Activated naive CD8-positive, alpha-beta T cell treated with anti-CD3 and anti-CD28 coated beads for 36 hours (primary cell): ENCODE results near the gene ASPG. TPM values are rescaled to one million over a fixed set of nuclear protein-coding genes. Genes with fewer than 3 reads are reported as not detected.

ENCODE experiments used
- DNase-seq: peaks from one replicate; pipeline ENCODE4 v3.0.0; 2021
- H3K27ac Mint-ChIP-seq: one replicate; pipeline ENCODE4 v1.8.0; 2022; ENCODE audit warnings: mild to moderate bottlenecking, moderate library complexity, mixed read lengths
- H3K27me3 Mint-ChIP-seq: one replicate; pipeline ENCODE4 v1.8.0; 2022; ENCODE audit warnings: mild to moderate bottlenecking, mixed read lengths
- H3K36me3 Mint-ChIP-seq: one replicate; pipeline ENCODE4 v1.8.0; 2021; ENCODE audit warnings: mild to moderate bottlenecking, mixed read lengths
- H3K4me1 Mint-ChIP-seq: one replicate; pipeline ENCODE4 v1.8.0; 2021; ENCODE audit warnings: mixed read lengths
- H3K4me3 Mint-ChIP-seq: one replicate; pipeline ENCODE4 v1.8.0; 2022; ENCODE audit warnings: mild to moderate bottlenecking, moderate library complexity, mixed read lengths
- H3K9me3 Mint-ChIP-seq: one replicate; pipeline ENCODE4 v1.8.0; 2022; ENCODE audit warnings: mixed read lengths
- total RNA-seq, 2 experiments: library from RNA; stranded (reverse); gene quantifications; one replicate each; pipeline ENCODE4 v1.2.3, GENCODE V29; 2021

The ASPG gene
- total RNA-seq, 2 experiments from 2014 or later = not detected

- no peak for DNase-seq
- Mint-ChIP-seq H3K9me3 (no peaks in the 10 kb centered on the region), H3K4me3 (no peak overlapping the region), H3K27me3 (peaks cover 25% of the 10 kb centered on the region), H3K27ac (no peak overlapping the region), H3K36me3 (no peaks in the 10 kb centered on the region), H3K4me1 (no peaks in the 10 kb centered on the region)
These were observed 735 bp downstream of the ASPG start for GRCh38 chr14:104086210-104086660.

GRCh38 chr14:104086661-104087461, 1.4 kb downstream of the ASPG start:
- no peak for DNase-seq
- Mint-ChIP-seq H3K4me1 (no peaks in the 10 kb centered on the region), H3K36me3 (no peaks in the 10 kb centered on the region), H3K4me3 (no peak overlapping the region), H3K27ac (no peak overlapping the region), H3K27me3 (peaks cover 25% of the 10 kb centered on the region), H3K9me3 (no peaks in the 10 kb centered on the region)

- H3K27ac Mint-ChIP-seq = no peak overlapping the region
- H3K4me1 Mint-ChIP-seq = no peaks in the 10 kb centered on the region
- no peak overlapping the region for H3K4me3 Mint-ChIP-seq
- peaks cover 25% of the 10 kb centered on the region for H3K27me3 Mint-ChIP-seq
- no peaks in the 10 kb centered on the region for H3K9me3 Mint-ChIP-seq
- no peaks in the 10 kb centered on the region for H3K36me3 Mint-ChIP-seq
- no peak for DNase-seq
These were observed 2.0 kb downstream of the ASPG start for GRCh38 chr14:104087505-104087904.

DNA sequence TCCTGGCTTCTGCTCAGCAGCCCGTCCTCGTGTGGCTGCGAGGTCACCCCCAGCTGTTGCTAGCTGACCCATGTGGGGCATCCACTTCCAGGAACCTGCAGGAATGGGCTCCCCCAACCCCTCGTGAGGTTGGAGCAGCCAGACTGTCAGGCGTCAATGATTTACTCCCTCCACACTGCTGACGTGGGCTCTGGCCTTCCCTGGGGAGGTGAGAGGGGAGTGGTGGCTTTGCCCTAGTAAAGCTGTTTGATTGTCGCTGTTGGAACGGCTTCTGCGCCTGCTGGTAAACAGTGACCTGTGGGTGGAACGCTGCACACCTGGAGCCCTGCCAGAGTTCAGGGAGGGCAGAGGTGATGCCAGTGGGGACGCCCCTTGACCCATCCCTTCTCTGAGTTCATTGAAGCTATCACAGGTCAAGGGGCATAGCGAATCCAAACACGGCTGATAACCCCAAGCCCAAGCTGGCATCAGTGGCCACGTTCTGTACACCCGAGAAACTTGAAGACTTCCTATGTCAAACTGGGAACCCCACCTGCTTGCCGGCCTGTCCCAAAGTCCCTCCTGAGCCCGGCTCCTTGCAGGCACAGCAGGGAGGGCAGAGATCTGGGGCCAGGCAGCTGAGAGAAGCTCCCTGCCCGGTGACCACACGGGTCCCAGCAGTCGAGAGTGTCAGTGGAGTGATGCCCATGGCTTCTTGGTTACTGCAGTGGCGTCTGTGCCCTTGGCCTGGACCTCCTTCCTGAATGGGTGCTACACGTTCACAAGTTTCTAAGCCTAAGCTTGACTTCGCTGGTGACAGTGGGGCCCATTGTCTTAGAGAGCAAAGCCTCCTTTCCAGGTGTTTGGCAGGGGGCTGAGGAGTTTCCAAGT, 2.7 kb downstream of the ASPG start:
- Mint-ChIP-seq H3K4me1 (no peaks in the 10 kb centered on the region), H3K27ac (no peak overlapping the region), H3K27me3 (peaks cover 25% of the 10 kb centered on the region), H3K36me3 (no peaks in the 10 kb centered on the region), H3K4me3 (no peak overlapping the region), H3K9me3 (no peaks in the 10 kb centered on the region)
- no peak for DNase-seq

DNA sequence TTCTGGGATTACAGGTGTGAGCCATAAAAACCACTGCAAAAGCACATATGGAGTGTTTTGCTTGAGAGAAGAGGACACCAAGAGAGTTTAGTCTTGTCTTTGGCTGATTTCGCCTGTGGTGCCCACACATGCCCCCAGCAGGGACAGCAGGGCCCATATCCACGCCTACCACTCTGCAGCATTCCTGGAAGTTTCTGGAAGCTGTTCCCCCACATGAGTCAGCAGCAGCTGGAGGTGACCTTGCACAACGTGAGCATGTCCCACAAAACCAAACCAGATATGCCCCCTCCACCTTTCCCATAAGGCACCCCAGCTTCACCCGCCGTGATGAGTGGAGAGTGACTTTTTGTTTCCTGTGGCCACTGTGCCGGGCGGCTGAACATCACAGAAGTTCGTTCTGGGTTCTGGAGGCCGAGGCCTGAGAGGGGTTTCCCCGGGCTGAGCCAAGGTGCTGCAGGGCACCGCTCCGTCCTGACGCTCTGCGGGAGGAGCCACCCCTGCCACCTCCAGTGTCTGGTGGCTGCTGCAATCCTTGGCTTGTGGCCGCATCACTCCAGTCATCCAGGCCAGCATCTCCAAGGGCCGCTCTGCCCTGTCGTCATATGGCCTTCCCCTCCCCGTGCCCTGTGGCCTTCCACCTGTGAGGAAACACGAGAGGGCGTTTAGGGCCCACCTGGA, 4.7 kb downstream of the ASPG start:
- Mint-ChIP-seq H3K27me3 (peaks cover 12% of the 10 kb centered on the region), H3K4me3 (no peak overlapping the region), H3K27ac (no peak overlapping the region), H3K36me3 (no peaks in the 10 kb centered on the region), H3K9me3 (no peaks in the 10 kb centered on the region), H3K4me1 (peaks cover 2% of the 10 kb centered on the region)
- DNase-seq = no peak

DNA sequence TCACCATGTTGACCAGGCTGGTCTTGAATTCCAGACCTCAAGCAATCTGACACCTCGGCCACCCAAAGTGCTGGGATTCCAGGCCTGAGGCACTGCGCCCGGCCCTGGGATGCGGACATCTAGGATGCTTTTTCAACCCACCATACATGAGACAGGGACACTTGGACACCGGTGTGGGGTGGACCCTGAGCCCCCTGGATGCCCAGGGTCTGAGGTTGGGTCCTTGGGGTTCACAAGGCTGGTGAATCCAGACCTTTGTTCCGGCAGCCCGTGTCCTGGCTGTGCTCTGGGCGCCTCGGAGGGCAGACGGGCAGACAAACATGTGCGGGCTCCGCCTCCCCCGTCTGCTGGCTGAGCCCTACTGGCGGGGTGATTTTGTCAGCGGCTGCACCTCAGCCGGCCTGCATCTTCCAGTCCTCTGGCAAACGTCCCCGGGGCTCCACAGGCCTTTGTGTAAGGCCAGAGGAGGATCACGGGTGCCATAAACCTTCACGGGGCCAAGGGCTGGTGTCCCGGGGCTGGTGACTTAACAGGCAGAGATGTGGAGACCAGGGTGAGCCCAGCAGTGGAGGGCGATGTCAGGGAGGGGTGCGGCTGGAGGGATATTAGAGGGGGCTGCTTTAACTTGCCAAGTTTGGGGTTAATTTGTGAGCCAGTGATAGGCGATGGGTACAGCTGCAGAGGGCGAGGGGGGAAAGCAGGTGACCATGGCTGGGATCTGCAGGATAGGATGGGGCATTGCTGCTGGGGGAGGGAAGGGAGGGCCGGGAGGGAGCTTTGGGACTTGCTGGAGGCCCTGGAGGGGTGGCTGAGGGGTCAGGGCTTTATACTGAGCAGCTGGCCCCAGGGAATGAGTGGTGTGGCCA, 5.8 kb downstream of the ASPG start:
- Mint-ChIP-seq H3K27ac (no peak overlapping the region), H3K36me3 (no peaks in the 10 kb centered on the region), H3K9me3 (no peaks in the 10 kb centered on the region), H3K4me1 (peaks cover 2% of the 10 kb centered on the region), H3K4me3 (no peak overlapping the region), H3K27me3 (peaks cover 11% of the 10 kb centered on the region)
- no peak for DNase-seq

- no peak overlapping the region for H3K27ac Mint-ChIP-seq
- H3K9me3 Mint-ChIP-seq = no peaks in the 10 kb centered on the region
- H3K36me3 Mint-ChIP-seq = no peaks in the 10 kb centered on the region
- DNase-seq = no peak
- H3K4me1 Mint-ChIP-seq = peaks cover 2% of the 10 kb centered on the region
- peaks cover 2% of the 10 kb centered on the region for H3K27me3 Mint-ChIP-seq
- no peak overlapping the region for H3K4me3 Mint-ChIP-seq
These were observed 6.6 kb downstream of the ASPG start for GRCh38 chr14:104091927-104092771.

- Mint-ChIP-seq H3K27me3 (no peaks in the 10 kb centered on the region), H3K4me3 (no peak overlapping the region), H3K27ac (no peak overlapping the region), H3K9me3 (no peaks in the 10 kb centered on the region), H3K36me3 (no peaks in the 10 kb centered on the region), H3K4me1 (peaks cover 2% of the 10 kb centered on the region)
- DNase-seq = no peak
These were observed 7.4 kb downstream of the ASPG start for GRCh38 chr14:104092931-104093365.

- Mint-ChIP-seq H3K4me1 (peaks cover 2% of the 10 kb centered on the region), H3K9me3 (no peaks in the 10 kb centered on the region), H3K36me3 (no peaks in the 10 kb centered on the region), H3K4me3 (no peak overlapping the region), H3K27me3 (no peaks in the 10 kb centered on the region), H3K27ac (no peak overlapping the region)
- no peak for DNase-seq
These were observed 8.0 kb downstream of the ASPG start for GRCh38 chr14:104093366-104094055.

GRCh38 chr14:104094056-104094708, 8.7 kb downstream of the ASPG start:
- no peak overlapping the region for H3K4me3 Mint-ChIP-seq
- DNase-seq = no peak
- H3K36me3 Mint-ChIP-seq = no peaks in the 10 kb centered on the region
- peaks cover 2% of the 10 kb centered on the region for H3K4me1 Mint-ChIP-seq
- no peaks in the 10 kb centered on the region for H3K27me3 Mint-ChIP-seq
- H3K9me3 Mint-ChIP-seq = no peaks in the 10 kb centered on the region
- no peak overlapping the region for H3K27ac Mint-ChIP-seq

- Mint-ChIP-seq H3K4me3 (no peak overlapping the region), H3K4me1 (peaks cover 2% of the 10 kb centered on the region)
These were observed 9.4 kb downstream of the ASPG start for GRCh38 chr14:104094709-104095425.

More at GRCh38 chr14:104094709-104095425, 9.4 kb downstream of the ASPG start:
- Mint-ChIP-seq H3K27ac (no peak overlapping the region), H3K36me3 (no peaks in the 10 kb centered on the region), H3K9me3 (no peaks in the 10 kb centered on the region), H3K27me3 (no peaks in the 10 kb centered on the region)
- peak; percentile 75 for DNase-seq
